Measurements from ENCODE around the gene OR1L8. TPM values are rescaled to one million over a fixed set of nuclear protein-coding genes. Genes with fewer than 3 reads are reported as not detected.
"Not testable (repeated sequence)": the region's sequence is repeated elsewhere in the genome, so short reads cannot be mapped to it uniquely, and the experiment has no call there.

OR1L8 gene
- total RNA-seq, 6 experiments from 2014 or later: not detected

- ATAC-seq (no peak), DNase-seq (no peak)
- H3K27ac ChIP-seq: no peak overlapping the region
- TF ChIP-seq, protein P1, sequence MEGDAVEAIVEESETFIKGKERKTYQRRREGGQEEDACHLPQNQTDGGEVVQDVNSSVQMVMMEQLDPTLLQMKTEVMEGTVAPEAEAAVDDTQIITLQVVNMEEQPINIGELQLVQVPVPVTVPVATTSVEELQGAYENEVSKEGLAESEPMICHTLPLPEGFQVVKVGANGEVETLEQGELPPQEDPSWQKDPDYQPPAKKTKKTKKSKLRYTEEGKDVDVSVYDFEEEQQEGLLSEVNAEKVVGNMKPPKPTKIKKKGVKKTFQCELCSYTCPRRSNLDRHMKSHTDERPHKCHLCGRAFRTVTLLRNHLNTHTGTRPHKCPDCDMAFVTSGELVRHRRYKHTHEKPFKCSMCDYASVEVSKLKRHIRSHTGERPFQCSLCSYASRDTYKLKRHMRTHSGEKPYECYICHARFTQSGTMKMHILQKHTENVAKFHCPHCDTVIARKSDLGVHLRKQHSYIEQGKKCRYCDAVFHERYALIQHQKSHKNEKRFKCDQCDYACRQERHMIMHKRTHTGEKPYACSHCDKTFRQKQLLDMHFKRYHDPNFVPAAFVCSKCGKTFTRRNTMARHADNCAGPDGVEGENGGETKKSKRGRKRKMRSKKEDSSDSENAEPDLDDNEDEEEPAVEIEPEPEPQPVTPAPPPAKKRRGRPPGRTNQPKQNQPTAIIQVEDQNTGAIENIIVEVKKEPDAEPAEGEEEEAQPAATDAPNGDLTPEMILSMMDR (IDR thresholded peaks at IDR 0.05): no peak
- TF ChIP-seq POLR2A (IDR thresholded peaks at IDR 0.05): no peak
- intact Hi-C loops (cut with DNase I): no loop called here
- H3K9me3 ChIP-seq: peaks cover 0 to 3% (median 0%) of the 10 kb centered on the region in 4 donors
- H3K4me1 ChIP-seq: no peaks in the 10 kb centered on the region
- WGBS (ENCODE audit: insufficient coverage, low coverage, low lambda C conversion rate, missing lambda C conversion rate): 43% methylated on average over 2 of the region's 2 CpGs
- no peaks in the 10 kb centered on the region for H3K36me3 ChIP-seq
- H3K4me3 ChIP-seq: no peak overlapping the region
- no peaks in the 10 kb centered on the region for H3K27me3 ChIP-seq
These were observed 44.4 kb downstream of the OR1L8 start for GRCh38 chr9:122538757-122539156.

- intact Hi-C loops (cut with DNase I); ATAC-seq; H3K27ac ChIP-seq; H3K27me3 ChIP-seq; H3K36me3 ChIP-seq; H3K4me3 ChIP-seq; DNase-seq; H3K9me3 ChIP-seq; H3K4me1 ChIP-seq: not testable (repeated sequence)
- 53% methylated on average over 7 of the region's 7 CpGs for WGBS (ENCODE audit: insufficient coverage, low coverage, low lambda C conversion rate, missing lambda C conversion rate)
These were observed 46.1 kb downstream of the OR1L8 start for GRCh38 chr9:122537066-122537465.

DNA sequence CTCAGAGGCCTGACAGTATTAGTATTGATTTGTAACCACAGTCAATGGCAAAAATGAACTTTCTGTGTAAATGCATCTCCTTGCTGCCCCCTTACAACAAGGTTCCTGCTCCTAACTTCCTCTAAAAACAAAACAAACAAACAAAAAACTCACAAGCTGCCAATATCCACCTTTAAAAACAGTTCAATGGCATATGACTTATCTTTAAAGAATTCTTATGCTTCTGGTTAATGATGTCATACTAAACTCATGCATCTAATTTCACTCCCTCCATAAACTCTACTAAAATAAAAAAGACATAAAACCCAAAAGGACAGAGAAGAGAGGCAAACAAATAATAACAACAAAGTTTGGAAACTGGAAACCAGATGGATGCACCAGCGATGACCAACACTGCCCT, 47.0 kb downstream of the OR1L8 start:
- H3K36me3 ChIP-seq: no peaks in the 10 kb centered on the region
- ATAC-seq (no peak), DNase-seq (no peak)
- WGBS (ENCODE audit: insufficient coverage, low coverage, low lambda C conversion rate, missing lambda C conversion rate): 70% methylated on average over 1 of the region's 1 CpG
- intact Hi-C loops (cut with DNase I): no loop called here
- TF ChIP-seq, protein P1 (IDR thresholded peaks at IDR 0.05): no peak
- no peak for TF ChIP-seq POLR2A (IDR thresholded peaks at IDR 0.05)
- H3K4me1 ChIP-seq: no peaks in the 10 kb centered on the region
- H3K4me3 ChIP-seq: no peak overlapping the region
- H3K27ac ChIP-seq: no peak overlapping the region
- H3K27me3 ChIP-seq: no peaks in the 10 kb centered on the region
- peaks cover 0 to 3% (median 0%) of the 10 kb centered on the region in 4 donors for H3K9me3 ChIP-seq

DNA sequence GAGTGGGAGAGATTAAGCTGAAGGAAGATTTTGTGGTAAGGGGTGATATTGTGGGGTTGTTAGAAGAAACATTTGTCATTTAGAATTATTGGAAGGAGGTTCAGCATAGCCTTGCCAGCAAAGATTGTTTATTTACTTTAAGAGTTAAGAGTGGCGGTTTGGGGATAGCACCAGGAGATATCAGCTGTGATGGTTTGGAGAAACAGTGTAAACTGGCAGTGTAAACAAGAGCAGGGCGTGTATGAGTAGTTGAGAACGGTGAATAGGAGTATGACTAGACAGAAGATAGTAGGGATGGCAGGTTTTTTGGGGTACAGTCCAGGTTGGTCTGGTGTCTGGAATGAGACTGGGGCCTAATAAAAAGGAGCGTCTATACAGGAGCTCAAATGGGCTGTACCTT, 52.0 kb downstream of the OR1L8 start:
- intact Hi-C loops (cut with DNase I); H3K27me3 ChIP-seq; H3K4me1 ChIP-seq; DNase-seq; H3K27ac ChIP-seq; H3K4me3 ChIP-seq; H3K36me3 ChIP-seq; ATAC-seq; H3K9me3 ChIP-seq: not testable (repeated sequence)
- 70% methylated on average over 4 of the region's 4 CpGs for WGBS (ENCODE audit: insufficient coverage, low coverage, low lambda C conversion rate, missing lambda C conversion rate)

DNA sequence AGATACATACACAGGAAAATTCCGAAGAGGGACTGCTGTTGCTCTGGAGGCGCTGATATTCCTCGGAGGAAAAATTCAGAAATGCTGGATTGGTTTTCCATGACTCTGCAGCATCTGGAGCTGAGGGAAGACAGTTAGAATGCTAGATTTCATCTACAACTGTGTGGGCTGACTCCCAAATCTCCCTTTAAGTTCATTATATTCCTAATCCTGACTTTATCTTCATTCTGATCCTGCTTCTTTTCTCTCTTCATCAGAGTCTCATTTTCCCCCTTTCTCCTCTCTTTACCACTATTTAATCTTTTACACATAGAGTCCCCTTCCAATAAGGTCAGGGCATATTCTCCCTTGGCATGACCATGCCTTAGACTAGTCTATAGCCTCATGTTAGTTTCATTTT, 56.0 kb downstream of the OR1L8 start, which contains the start of gene OR1N1:
Gene OR1N1 (minus strand): TSS at position 101 of the 400 bp plus-strand sequence. CDS start 0 bp downstream, at position 101.
- ATAC-seq (no peak), DNase-seq (no peak)
- intact Hi-C loops (cut with DNase I): no loop called here
- Histone ChIP-seq H3K4me3 (no peak within 1 kb of the TSS), H3K9me3 (no peaks in the 10 kb centered on the region), H3K27ac (no peak within 1 kb of the TSS), H3K27me3 (no peaks in the 10 kb centered on the region), H3K4me1 (no peaks in the 10 kb centered on the region), H3K36me3 (no peaks in the 10 kb centered on the region)
- 76% methylated on average over 3 of the region's 3 CpGs for WGBS (ENCODE audit: insufficient coverage, low coverage, low lambda C conversion rate, missing lambda C conversion rate)
- TF ChIP-seq, protein P1 (IDR thresholded peaks at IDR 0.05): no peak
- TF ChIP-seq POLR2A (IDR thresholded peaks at IDR 0.05): no peak

GRCh38 chr9:122526602-122527001, 56.6 kb downstream of the OR1L8 start:
- Histone ChIP-seq H3K27ac (no peak overlapping the region), H3K4me3 (no peak overlapping the region), H3K4me1 (no peaks in the 10 kb centered on the region), H3K27me3 (no peaks in the 10 kb centered on the region), H3K36me3 (no peaks in the 10 kb centered on the region), H3K9me3 (no peaks in the 10 kb centered on the region)
- no peak for ATAC-seq
- TF ChIP-seq, protein P1 (IDR thresholded peaks at IDR 0.05): no peak
- no peak for TF ChIP-seq POLR2A (IDR thresholded peaks at IDR 0.05)
- WGBS (ENCODE audit: insufficient coverage, low coverage, low lambda C conversion rate, missing lambda C conversion rate): 69% methylated on average over 6 of the region's 10 CpGs
- DNase-seq: no peak
- intact Hi-C loops (cut with DNase I): no loop called here
